ENCODE results near the gene SOX30. TPM values are rescaled to one million over a fixed set of nuclear protein-coding genes. Genes with fewer than 3 reads are reported as not detected.

Gene SOX30
- total RNA-seq, 2 experiments from 2014 or later = not detected

DNA sequence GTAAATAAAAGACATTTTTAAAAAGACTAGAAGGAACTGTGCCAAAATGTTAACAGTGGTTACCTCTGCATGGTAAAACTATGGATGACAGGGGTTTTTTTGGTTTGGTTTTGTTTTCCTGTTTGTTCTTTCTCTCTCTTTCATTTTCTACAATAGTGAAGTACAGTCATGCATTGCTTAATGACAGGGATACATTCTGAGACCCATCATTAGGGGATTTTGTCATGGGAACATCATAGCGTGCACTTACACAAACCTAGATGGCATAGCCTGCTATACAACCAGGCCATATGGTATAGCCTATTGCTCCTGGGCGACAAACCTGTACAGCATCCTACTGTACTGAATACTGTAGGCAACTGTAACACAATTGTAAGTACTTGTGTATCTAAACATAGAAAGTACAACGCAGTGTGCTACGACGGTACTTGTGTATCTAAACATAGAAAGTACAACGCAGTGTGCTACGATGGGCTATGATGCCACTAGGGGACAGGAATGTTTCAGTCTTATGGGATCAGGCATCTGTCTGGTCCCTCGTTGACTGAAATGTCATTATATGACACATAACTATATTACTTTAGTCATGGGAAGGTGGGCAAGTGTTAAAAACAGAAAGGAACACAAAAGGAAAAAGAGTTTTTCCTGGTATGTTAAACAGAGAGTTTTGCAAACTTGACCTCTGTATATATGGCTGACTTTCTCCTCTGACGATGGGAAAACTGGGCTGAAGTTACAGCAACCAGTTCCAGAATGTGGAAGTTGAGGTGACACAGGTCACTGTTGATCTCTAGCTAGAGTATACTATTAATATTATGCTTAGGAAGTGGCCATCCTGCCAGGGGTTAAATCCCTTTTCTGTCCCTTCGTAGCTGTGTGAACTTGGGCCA lies 69.3 kb downstream of the SOX30 start:
- intact Hi-C loops (cut with DNase I, micrococcal nuclease) = no loop called here
- H3K4me3 ChIP-seq (ENCODE audit: low read length) = no peak overlapping the region
- no peak for TF ChIP-seq CTCF (IDR thresholded peaks at IDR 0.05)
- Mint-ChIP-seq H3K4me3 (no peak overlapping the region), H3K4me1 (ENCODE audit: low read depth) (peaks cover 11% of the 10 kb centered on the region), H3K36me3 (ENCODE audit: low read depth) (no peaks in the 10 kb centered on the region), H3K27ac (no peak overlapping the region), H3K9me3 (no peaks in the 10 kb centered on the region), H3K27me3 (no peaks in the 10 kb centered on the region)
- ChIA-PET CTCF (interaction anchor here (0.7 to 1.1 kb wide), 3 partner anchors 13 to 160 kb away, joined by 3 to 4 read pairs (median 4); partner anchors contain the start of gene LSM11), POLR2A (no interaction called here)
- H3K9me3 ChIP-seq (ENCODE audit: control insufficient read depth in 1 of 2, insufficient read depth in 1 of 2, low read length in 2 of 2) = no peaks in the 10 kb centered on the region
- H3K27ac ChIP-seq (ENCODE audit: low read depth in 1 of 2, low read length in 2 of 2) = no peak overlapping the region
- H3K36me3 ChIP-seq (ENCODE audit: insufficient read depth, low read length) = no peaks in the 10 kb centered on the region
- ATAC-seq (ENCODE audit: poor library complexity) (peak; percentile 32), DNase-seq (peak in 2 of 14 experiments; percentile 43 to 48)
- H3K4me1 ChIP-seq (ENCODE audit: insufficient read depth, low read length) = no peaks in the 10 kb centered on the region
- no peaks in the 10 kb centered on the region for H3K27me3 ChIP-seq (ENCODE audit: control insufficient read depth in 1 of 2, insufficient read depth in 2 of 2, low read length in 2 of 2)

DNA sequence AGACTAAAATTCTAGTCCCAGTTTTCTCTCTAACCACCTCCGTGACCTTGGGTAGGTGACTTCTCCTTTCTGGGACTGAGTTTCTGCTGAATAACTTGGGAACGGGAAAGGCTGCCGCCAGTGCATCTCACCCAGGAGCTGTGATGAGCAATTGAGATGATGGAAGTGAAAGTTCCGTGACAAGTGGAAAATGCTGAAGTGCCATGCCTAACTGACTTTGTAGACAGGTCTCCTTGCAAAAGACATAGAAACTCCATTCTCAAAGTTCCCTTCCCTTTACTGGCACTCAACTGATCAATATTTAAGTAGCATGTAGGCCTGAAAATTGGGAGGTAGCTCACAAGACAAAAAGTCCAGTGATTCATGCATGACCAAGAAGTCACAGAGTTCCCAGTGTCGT lies 70.3 kb downstream of the SOX30 start:
- H3K4me1 ChIP-seq (ENCODE audit: insufficient read depth, low read length) = no peaks in the 10 kb centered on the region
- ATAC-seq (ENCODE audit: poor library complexity) (no peak), DNase-seq (peak in 2 of 14 experiments; percentile 54 to 66)
- no peaks in the 10 kb centered on the region for H3K36me3 Mint-ChIP-seq (ENCODE audit: low read depth)
- H3K4me3 ChIP-seq (ENCODE audit: low read length) = no peak overlapping the region
- no peaks in the 10 kb centered on the region for H3K36me3 ChIP-seq (ENCODE audit: insufficient read depth, low read length)
- no peaks in the 10 kb centered on the region for H3K9me3 ChIP-seq (ENCODE audit: control insufficient read depth in 1 of 2, insufficient read depth in 1 of 2, low read length in 2 of 2)
- no peak overlapping the region for H3K4me3 Mint-ChIP-seq
- no peak overlapping the region for H3K27ac Mint-ChIP-seq
- TF ChIP-seq CTCF (IDR thresholded peaks at IDR 0.05) = no peak
- H3K27ac ChIP-seq (ENCODE audit: low read depth in 1 of 2, low read length in 2 of 2) = no peak overlapping the region
- no peaks in the 10 kb centered on the region for H3K9me3 Mint-ChIP-seq
- POLR2A ChIA-PET = no interaction called here
- no peaks in the 10 kb centered on the region for H3K27me3 Mint-ChIP-seq
- peaks cover 16% of the 10 kb centered on the region for H3K4me1 Mint-ChIP-seq (ENCODE audit: low read depth)
- CTCF ChIA-PET = interaction anchor here (0.7 kb wide), 1 partner anchor 31 kb away, joined by 4 read pairs; no protein-coding TSS in a partner anchor
- H3K27me3 ChIP-seq (ENCODE audit: control insufficient read depth in 1 of 2, insufficient read depth in 2 of 2, low read length in 2 of 2) = no peaks in the 10 kb centered on the region
- intact Hi-C loops (cut with DNase I, micrococcal nuclease) = no loop called here

GRCh38 chr5:157578079-157578780 lies 74.0 kb downstream of the SOX30 start:
- intact Hi-C loops (cut with DNase I, micrococcal nuclease) = loop anchor here in 1 of 2 experiments (5.0 kb wide), 1 partner anchor 36 kb away; no protein-coding TSS in a partner anchor
- no peak overlapping the region for H3K27ac ChIP-seq (ENCODE audit: low read depth in 1 of 2, low read length in 2 of 2)
- no peak overlapping the region for H3K4me3 Mint-ChIP-seq
- POLR2A ChIA-PET = no interaction called here
- H3K27me3 Mint-ChIP-seq = no peaks in the 10 kb centered on the region
- no peaks in the 10 kb centered on the region for H3K9me3 Mint-ChIP-seq
- H3K4me3 ChIP-seq (ENCODE audit: low read length) = no peak overlapping the region
- H3K36me3 ChIP-seq (ENCODE audit: insufficient read depth, low read length) = no peaks in the 10 kb centered on the region
- no peak overlapping the region for H3K27ac Mint-ChIP-seq
- no peaks in the 10 kb centered on the region for H3K36me3 Mint-ChIP-seq (ENCODE audit: low read depth)
- CTCF ChIA-PET = no interaction called here
- peaks cover 22% of the 10 kb centered on the region for H3K4me1 ChIP-seq (ENCODE audit: insufficient read depth, low read length)
- no peak for TF ChIP-seq CTCF (IDR thresholded peaks at IDR 0.05)
- ATAC-seq (ENCODE audit: poor library complexity) = no peak
- H3K4me1 Mint-ChIP-seq (ENCODE audit: low read depth) = peaks cover 34% of the 10 kb centered on the region
- no peaks in the 10 kb centered on the region for H3K9me3 ChIP-seq (ENCODE audit: control insufficient read depth in 1 of 2, insufficient read depth in 1 of 2, low read length in 2 of 2)
- peaks cover 0 to 3% of the 10 kb centered on the region in 2 experiments for H3K27me3 ChIP-seq (ENCODE audit: control insufficient read depth in 1 of 2, insufficient read depth in 2 of 2, low read length in 2 of 2)
- DNase-seq = no peak

Data from CD4-positive, alpha-beta T cell (primary cell).